Sciatic nerve (tissue), 2 donors: Measurements from ENCODE around the gene ERRFI1. TPM values are rescaled to one million over a fixed set of nuclear protein-coding genes. Genes with fewer than 3 reads are reported as not detected.
"Not testable (repeated sequence)": the region's sequence is repeated elsewhere in the genome, so short reads cannot be mapped to it uniquely, and the experiment has no call there.

Source experiments
- ATAC-seq: fragments of 200-7000 bp; cut with Tn5 transposase; one replicate; pipeline ENCODE4 v1.9.1; 2020; ENCODE audit warnings: mild to moderate bottlenecking, moderate library complexity
- DNase-seq: peaks from one replicate; pipeline ENCODE4 v3.0.0-alpha.2; 2020; ENCODE audit warnings: low spot score
- intact Hi-C: fragments of 100-400 bp; cut with DNase I; formaldehyde crosslinking; loops from one replicate; pipeline ENCODE4 v1.14.2; 2022
- total RNA-seq: library from RNA; stranded (reverse); fragmentation: NEBNext Ultra II Directional; extraction: Animal tissue kit (Norgen Biotek cat#: 25700); gene quantifications from one replicate; pipeline ENCODE4 v1.2.1, GENCODE V29; 2021
- donor health status: DM: no; HTN: no; CAD: no.
- donor health status: DM: no; HTN: no; CAD: no.

ERRFI1 gene
- total RNA-seq, 1 donor from 2014 or later = 33.7 TPM

- intact Hi-C loops = no loop called here
- no peak for ATAC-seq
- DNase-seq = no peak
Observed at GRCh38 chr1:7988576-7988975, 37.5 kb downstream of the ERRFI1 start.

DNA sequence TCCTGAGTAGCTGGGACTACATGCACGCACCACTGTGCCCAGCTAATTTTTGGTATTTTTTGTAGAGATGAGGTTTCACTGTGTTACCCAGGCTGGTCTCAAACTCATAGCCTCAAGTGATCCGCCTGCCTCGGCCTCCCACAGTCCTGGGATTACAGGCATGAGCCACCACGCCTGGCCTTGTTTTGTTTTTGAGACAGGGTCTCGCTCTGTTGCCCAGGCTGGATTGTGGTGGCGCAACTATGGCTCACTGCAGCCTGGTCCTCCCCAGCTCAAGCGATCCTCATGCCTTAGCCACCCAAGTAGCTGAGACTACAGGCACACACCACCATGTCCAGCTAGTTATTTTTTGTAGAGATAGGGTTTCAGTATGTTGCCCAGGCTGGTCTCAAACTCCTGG is 38.6 kb downstream of the ERRFI1 start:
- ATAC-seq = no peak
- intact Hi-C loops = no loop called here
- DNase-seq = no peak

DNA sequence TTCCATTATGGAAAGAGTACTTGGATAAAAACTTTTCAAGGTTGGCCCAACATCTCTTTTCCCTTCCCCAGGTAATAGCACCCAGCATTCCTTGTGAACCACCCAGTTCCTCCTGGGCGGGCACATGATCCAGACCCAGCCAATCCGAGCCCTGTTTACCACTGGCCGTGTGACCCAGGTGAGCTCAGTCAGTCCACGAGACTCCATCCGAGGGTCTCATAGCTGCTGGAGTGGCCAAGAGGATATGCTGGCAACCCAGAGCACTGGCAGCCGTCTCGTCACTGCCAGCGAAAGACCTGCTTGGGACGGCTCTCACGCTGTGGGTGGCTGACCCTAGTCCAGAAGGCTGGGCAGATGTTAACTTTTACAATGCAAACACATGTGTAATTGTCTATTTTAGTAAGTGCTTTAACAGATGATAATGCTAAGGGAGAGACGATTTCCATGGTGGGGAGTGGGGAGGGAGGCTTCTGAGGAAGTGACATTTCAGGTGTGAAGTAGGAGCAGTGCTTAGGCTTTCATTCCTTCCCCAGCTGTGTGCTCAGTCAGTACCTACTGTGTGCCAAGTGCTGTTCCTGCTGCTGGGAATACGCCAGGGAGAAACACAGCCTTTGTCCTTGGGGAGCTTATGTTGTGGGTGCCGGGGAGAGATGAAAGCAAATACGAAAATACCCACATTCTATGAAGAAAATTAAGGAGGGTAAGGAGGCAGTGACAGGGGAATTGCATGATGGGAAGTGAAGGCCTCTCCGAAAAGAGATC is 40.1 kb downstream of the ERRFI1 start:
- peak; percentile 37 for DNase-seq
- intact Hi-C loops = no loop called here
- ATAC-seq = no peak

- ATAC-seq (no peak), DNase-seq (no peak)
- intact Hi-C loops = no loop called here
Observed at GRCh38 chr1:7984811-7985210, 41.3 kb downstream of the ERRFI1 start.

GRCh38 chr1:7983086-7983778 is 42.9 kb downstream of the ERRFI1 start:
- intact Hi-C loops = no loop called here
- ATAC-seq = peak; percentile 12
- DNase-seq = no peak

DNA sequence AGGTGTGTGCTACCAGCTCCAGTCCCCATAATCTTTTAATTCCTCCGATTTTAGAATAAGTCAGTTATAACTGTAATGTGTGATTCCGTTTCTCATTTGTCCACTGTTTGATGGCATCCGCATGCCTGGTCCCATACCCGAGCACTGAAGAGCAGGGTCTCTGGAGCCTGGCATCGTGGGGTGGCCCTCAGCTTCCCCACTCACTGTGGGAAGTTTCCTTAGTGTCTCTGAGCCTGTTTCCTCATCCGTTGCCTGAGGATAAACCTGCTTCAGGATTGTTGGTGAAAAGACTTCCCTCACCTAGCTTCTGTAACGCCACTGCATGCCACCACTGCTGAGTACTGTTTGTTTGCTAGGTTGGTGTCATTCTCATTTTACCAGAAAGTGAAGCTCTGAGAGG is 45.1 kb downstream of the ERRFI1 start:
- no peak for DNase-seq
- intact Hi-C loops = no loop called here
- ATAC-seq = no peak

- ATAC-seq (peak; percentile 93), DNase-seq (peak; percentile 79)
- intact Hi-C loops = loop anchor here (10.0 kb wide), 1 partner anchor 339 kb away; the partner anchor contains the start of gene SLC45A1
Observed at GRCh38 chr1:7975212-7975865, 50.8 kb downstream of the ERRFI1 start.

DNA sequence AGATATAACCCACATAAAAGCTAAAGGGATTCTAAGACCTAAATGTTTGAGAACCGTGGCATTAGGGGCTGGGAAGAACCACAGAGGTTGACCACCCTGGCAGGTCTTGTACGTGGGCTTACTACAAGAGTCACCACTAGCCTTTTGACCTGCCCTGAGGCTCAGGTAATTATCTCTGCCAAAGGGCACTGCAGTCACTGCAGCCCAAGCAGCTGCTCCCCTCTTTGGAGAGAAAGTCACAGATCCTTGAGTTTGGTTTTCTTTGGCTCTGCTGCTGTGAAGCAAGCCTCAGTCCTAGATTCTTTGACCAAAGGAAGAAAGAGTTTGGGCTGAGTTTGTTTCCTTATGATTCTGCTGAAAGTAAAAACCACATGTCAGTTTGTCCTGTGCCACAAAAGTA is 53.0 kb downstream of the ERRFI1 start:
- DNase-seq (no peak), ATAC-seq (no peak)
- intact Hi-C loops = loop anchor here (10.0 kb wide), 1 partner anchor 342 kb away; the partner anchor contains the start of gene SLC45A1

DNA sequence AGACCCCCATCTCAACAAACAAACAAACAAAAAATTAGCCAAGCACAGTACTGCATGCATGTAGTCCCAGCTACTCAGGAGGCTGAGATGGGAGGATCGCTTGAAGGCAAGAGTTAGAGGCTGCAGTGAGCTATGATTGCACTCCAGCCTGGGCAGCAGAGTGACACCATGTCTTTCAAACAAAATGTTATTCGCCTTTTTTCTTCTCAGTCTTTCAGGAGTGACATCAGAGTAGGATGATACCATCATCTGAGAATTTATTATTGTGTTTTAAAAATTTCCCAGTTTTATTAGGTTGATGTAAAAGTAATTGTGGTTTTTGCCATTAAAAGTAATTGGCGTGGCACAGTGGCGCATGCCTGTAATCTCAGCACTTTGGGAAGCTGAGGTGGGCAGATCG is 53.8 kb downstream of the ERRFI1 start:
- ATAC-seq (no peak), DNase-seq (no peak)
- intact Hi-C loops = loop anchor here (10.0 kb wide), 1 partner anchor 343 kb away; the partner anchor contains the start of gene SLC45A1

GRCh38 chr1:7971024-7971423 is 55.1 kb downstream of the ERRFI1 start:
- ATAC-seq (peak; percentile 48), DNase-seq (no peak)
- intact Hi-C loops = loop anchor here (10.0 kb wide), 1 partner anchor 344 kb away; the partner anchor contains the start of gene SLC45A1

GRCh38 chr1:7970246-7970645 is 55.9 kb downstream of the ERRFI1 start:
- ATAC-seq = no peak
- no peak for DNase-seq
- intact Hi-C loops = loop anchor here (10.0 kb wide), 1 partner anchor 345 kb away; the partner anchor contains the start of gene SLC45A1

DNA sequence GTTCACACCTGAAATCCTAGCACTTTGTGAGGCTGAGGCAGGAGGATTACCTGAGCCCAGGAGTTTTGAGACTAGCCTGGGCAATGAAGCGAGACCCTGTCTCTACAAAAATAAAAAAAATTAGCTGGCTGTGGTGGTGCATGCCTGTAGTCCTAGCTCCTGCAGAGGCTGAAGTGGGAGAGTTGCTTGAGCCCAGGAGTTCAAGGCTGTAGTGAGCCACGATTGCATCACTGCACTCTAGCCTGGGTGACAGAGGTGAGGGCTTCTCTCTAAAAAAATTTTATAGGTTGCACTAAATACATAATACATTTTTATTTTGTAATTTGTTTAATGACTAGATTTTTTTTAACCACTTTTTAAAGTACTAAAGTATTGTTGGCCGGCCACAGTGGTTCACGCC is 58.5 kb downstream of the ERRFI1 start:
- no peak for ATAC-seq
- intact Hi-C loops = no loop called here
- no peak for DNase-seq

DNA sequence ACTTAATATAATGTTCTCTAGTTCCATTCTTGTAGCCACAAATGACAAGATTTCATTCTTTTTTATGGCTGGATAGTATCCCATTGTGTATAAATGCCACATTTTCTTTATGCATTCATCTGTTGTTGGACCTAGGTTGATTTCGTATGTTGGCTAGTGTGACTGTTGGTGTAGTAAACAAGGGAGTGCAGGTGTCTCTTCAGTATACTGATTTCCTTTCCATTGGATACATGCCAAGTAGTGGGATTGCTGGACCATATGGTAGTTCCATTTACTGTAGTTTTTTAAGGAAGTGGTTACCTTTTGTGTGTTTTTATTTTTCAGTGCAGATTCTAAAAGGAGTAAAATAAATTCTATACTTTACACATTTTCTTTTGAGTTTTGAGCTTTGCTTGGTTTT is 58.9 kb downstream of the ERRFI1 start:
- DNase-seq (no peak), ATAC-seq (no peak)
- intact Hi-C loops = no loop called here

- no peak for ATAC-seq
- intact Hi-C loops = no loop called here
- no peak for DNase-seq
Observed at GRCh38 chr1:7964476-7964875, 61.6 kb downstream of the ERRFI1 start.

- DNase-seq, intact Hi-C loops, ATAC-seq: not testable (repeated sequence)
Observed at GRCh38 chr1:7963841-7964240, 62.3 kb downstream of the ERRFI1 start.

GRCh38 chr1:7963378-7963730 is 62.8 kb downstream of the ERRFI1 start:
- DNase-seq, ATAC-seq, intact Hi-C loops: not testable (repeated sequence)

- DNase-seq = no peak
- ATAC-seq = no peak
- intact Hi-C loops = no loop called here
Observed at GRCh38 chr1:7962636-7963377, 63.3 kb downstream of the ERRFI1 start.

DNA sequence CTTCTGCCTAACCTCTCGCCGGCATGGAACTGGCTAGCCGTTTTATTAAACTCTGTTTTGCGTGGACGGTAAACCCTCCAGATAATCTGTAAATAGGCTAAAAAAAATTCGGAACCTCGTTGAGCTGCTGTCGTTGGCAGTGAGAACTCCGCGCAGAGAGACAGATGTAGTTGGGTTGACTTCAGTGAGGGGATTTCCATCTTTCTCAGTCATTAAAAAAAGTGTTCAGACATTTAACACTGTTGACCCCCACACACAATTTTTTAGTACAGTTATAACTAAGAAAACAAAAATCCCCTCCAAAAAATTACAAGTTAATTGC is 64.1 kb downstream of the ERRFI1 start:
- DNase-seq (no peak), ATAC-seq (no peak)
- intact Hi-C loops = no loop called here
